Measurements from ENCODE around the gene MAGI2.

DNA sequence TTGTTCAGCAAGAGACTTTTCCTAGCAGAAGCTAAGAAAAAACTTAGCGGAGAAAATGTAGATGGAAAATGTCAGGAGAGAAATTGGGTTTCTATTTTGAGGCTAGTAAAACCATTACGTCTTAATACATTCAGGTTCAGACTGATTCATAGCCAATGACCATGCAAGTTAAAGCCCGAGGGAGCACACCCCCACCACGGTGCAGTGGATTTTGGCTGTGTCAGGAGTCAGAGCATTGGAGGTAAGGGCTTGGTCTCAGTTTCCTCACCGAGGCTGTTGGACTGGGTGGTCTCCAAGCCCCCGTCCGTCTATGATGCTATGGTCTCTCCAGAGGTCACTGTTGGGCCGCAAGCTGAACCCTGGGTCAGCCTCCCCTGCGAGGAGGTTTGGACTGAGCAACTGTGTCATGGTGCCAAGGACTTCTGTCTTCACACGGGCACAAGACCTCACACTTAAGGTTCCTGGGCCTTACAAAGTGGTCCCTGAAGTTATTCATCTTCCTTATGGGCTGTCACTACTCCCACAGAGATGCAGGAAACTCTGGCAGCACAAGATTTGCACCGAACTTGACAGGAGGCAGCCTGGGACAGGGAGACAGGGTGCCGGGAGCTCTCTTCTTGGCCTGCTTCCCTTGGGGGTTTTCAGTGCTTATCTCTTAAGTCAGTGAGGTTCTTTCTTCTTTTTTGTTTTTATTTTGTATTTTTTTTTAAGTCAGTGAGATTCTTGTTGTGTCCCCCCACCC is 1468.1 kb downstream of the MAGI2 start:
- TF ChIP-seq, protein P1, sequence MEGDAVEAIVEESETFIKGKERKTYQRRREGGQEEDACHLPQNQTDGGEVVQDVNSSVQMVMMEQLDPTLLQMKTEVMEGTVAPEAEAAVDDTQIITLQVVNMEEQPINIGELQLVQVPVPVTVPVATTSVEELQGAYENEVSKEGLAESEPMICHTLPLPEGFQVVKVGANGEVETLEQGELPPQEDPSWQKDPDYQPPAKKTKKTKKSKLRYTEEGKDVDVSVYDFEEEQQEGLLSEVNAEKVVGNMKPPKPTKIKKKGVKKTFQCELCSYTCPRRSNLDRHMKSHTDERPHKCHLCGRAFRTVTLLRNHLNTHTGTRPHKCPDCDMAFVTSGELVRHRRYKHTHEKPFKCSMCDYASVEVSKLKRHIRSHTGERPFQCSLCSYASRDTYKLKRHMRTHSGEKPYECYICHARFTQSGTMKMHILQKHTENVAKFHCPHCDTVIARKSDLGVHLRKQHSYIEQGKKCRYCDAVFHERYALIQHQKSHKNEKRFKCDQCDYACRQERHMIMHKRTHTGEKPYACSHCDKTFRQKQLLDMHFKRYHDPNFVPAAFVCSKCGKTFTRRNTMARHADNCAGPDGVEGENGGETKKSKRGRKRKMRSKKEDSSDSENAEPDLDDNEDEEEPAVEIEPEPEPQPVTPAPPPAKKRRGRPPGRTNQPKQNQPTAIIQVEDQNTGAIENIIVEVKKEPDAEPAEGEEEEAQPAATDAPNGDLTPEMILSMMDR (IDR thresholded peaks at IDR 0.05), result no peak
- TF ChIP-seq POLR2A (IDR thresholded peaks at IDR 0.05) (no peak), EP300 (IDR thresholded peaks at IDR 0.05) (no peak)

Measured in ovary (tissue), 3 donors.